HepG2 (cell line): ENCODE measurements around the gene CNTN5.

Experiments used
- HCFC1 ChIP-seq: fragments of 150-350 bp; IDR thresholded peaks from 2 replicates; pipeline ENCODE4 v1.6.1; 2014; ENCODE audit warnings: low read depth, low read length
- MAFF ChIP-seq: IDR thresholded peaks from 2 replicates; pipeline ENCODE4 v1.6.1; 2011; ENCODE audit warnings: low read depth, low read length, improper control_type of control experiment
- SMARCE1 ChIP-seq: fragments of 450-650 bp; IDR thresholded peaks from 2 replicates; pipeline ENCODE4 v1.6.1; 2017; ENCODE audit warnings: borderline replicate concordance
- XBP1 ChIP-seq: sonication (generic); formaldehyde crosslinking; IDR thresholded peaks from 2 replicates; pipeline ENCODE4 v1.5.0; 2020; ENCODE audit warnings: missing genetic modification reagents
- ZNF138 ChIP-seq: sonication (generic); formaldehyde crosslinking; IDR thresholded peaks from 2 replicates; pipeline ENCODE4 v1.5.0; 2020; ENCODE audit warnings: mild to moderate bottlenecking, low read depth, missing genetic modification reagents
- ZNF296 ChIP-seq: sonication (generic); formaldehyde crosslinking; conservative IDR thresholded peaks from 2 replicates; pipeline ENCODE4 v1.5.0; 2020; ENCODE audit warnings: mild to moderate bottlenecking, missing genetic modification reagents
- ZNF446 ChIP-seq: sonication (generic); formaldehyde crosslinking; IDR thresholded peaks from 2 replicates; pipeline ENCODE4 v1.5.0; 2020; ENCODE audit warnings: mild to moderate bottlenecking, missing genetic modification reagents

- TF ChIP-seq ZNF296 (no peak), SMARCE1 (no peak), ZNF446 (no peak), ZNF138 (CRISPR knock-in tag) (no peak), HCFC1 (no peak), MAFF (no peak), XBP1 (CRISPR knock-in tag) (no peak)
Observed at GRCh38 chr11:99333621-99334020, 312.9 kb downstream of the CNTN5 start.
